ENCODE results near the gene DPF1. TPM values are rescaled to one million over a fixed set of nuclear protein-coding genes. Genes with fewer than 3 reads are reported as not detected.

DPF1 gene
- total and polyA plus RNA-seq, 10 of the 15 experiments (the other 5 are each of a cell fraction or from before 2014, with no cell fraction given) = 0.11 to 4.3 (median 2.4) TPM

- FAIRE-seq = no peak
- Histone ChIP-seq H3K27ac (ENCODE audit: control insufficient read depth, insufficient read depth) (no peak overlapping the region), H3K9me3 (replicated peaks; ENCODE audit: control insufficient read depth, insufficient read depth, low read length) (no peaks in the 10 kb centered on the region), H3K36me3 (ENCODE audit: control insufficient read depth in 2 of 2, insufficient read depth in 2 of 2, low read length in 1 of 2) (no peaks in the 10 kb centered on the region), H3K27me3 (replicated peaks in 1 of 2; ENCODE audit: control insufficient read depth in 2 of 2, insufficient read depth in 2 of 2, low read length in 1 of 2) (0 out of 4 replicates have a peak, but pooled peaks cover 0 to 1% of the 10 kb centered on the region in 2 experiments), H3K4me2 (ENCODE audit: control insufficient read depth, insufficient read depth) (no peak overlapping the region), H2AFZ (ENCODE audit: control insufficient read depth, low read depth, low read length) (no peak overlapping the region), H4K20me1 (ENCODE audit: control insufficient read depth, insufficient read depth) (no peaks in the 10 kb centered on the region), H3K79me2 (ENCODE audit: control insufficient read depth, insufficient read depth, low read length) (no peaks in the 10 kb centered on the region), H3K4me1 (ENCODE audit: control insufficient read depth, insufficient read depth, low read length) (peaks cover 11% of the 10 kb centered on the region), H3K4me3 (no peak overlapping the region), H3K9ac (ENCODE audit: control insufficient read depth, insufficient read depth, low read length) (no peak overlapping the region)
- in situ Hi-C loops (cut with MboI) = no loop called here
- ChIA-PET POLR2A (no interaction called here), SMC1A (ENCODE audit: uncharacterized antibody, unreplicated experiment) (no interaction called here), CTCF (no interaction called here), RAD21 (ENCODE audit: unreplicated experiment) (no interaction called here)
- DNase-seq (ENCODE audit: low read depth, low spot score) = no peak
- BruUV-seq (replicated peaks) = no TSS peak
- no peak for ATAC-seq
- TF ChIP-seq DPF2 (IDR thresholded peaks at IDR 0.05) (no peak), PML (IDR thresholded peaks at IDR 0.05; ENCODE audit: low read length) (no peak), ZNF274 (IDR thresholded peaks at IDR 0.05; ENCODE audit: insufficient read depth, insufficient read length) (no peak), BCLAF1 (IDR thresholded peaks at IDR 0.05) (no peak), NRF1 (conservative IDR thresholded peaks at IDR 0.05; ENCODE audit: low read depth, low read length) (no peak), MXI1 (IDR thresholded peaks at IDR 0.05; ENCODE audit: low read depth, low read length) (no peak), ZBTB33 (IDR thresholded peaks at IDR 0.05) (no peak), SIN3A (IDR thresholded peaks at IDR 0.05; ENCODE audit: low read depth, low read length) (no peak), CREB1 (IDR thresholded peaks at IDR 0.05; ENCODE audit: low read depth) (no peak)
- WGBS (ENCODE audit: insufficient coverage, insufficient replicate concordance, low lambda C conversion rate, missing lambda C conversion rate) = 76% methylated on average over 3 of the region's 3 CpGs
- intact Hi-C loops (cut with micrococcal nuclease; ENCODE audit: unreplicated experiment) = no loop called here
Measured at GRCh38 chr19:38218204-38218603, 5.8 kb downstream of the DPF1 start.
